PC-3 (cell line): ENCODE measurements around the gene CELSR2. TPM values are rescaled to one million over a fixed set of nuclear protein-coding genes. Genes with fewer than 3 reads are reported as not detected.

ENCODE experiments used
- ATAC-seq: fragments of 200-7000 bp; cut with Tn5 transposase; 2 replicates; pipeline ENCODE4 v1.9.1; 2020; ENCODE audit warnings: mild to moderate bottlenecking, moderate library complexity
- BruUV-seq: library from RNA; stranded (reverse); fragments of 400-500 nt; replicated peaks from 2 replicates; lab custom pipeline; 2021; lab: Mats Ljungman, UMichigan
- CTCF ChIA-PET: fragments of 300-600 bp; sonication (Branson Sonifier 250); formaldehyde crosslinking; loops from one replicate; lab custom pipeline; 2022; ENCODE audit warnings: antibody characterized with exemption; lab: Charles Lee
- POLR2A ChIA-PET: fragments of 300-600 bp; sonication (Branson Sonifier 250); formaldehyde crosslinking; loops from one replicate; lab custom pipeline; 2022; ENCODE audit warnings: antibody characterized with exemption; ENCODE audit not compliant: unreplicated experiment; lab: Charles Lee
- DNase-seq: peaks from one replicate; pipeline ENCODE4 v3.0.0-alpha.2; 2015
- H2AFZ ChIP-seq: fragments of 300-600 bp; sonication (generic); 2 replicates; pipeline ENCODE4 v1.6.0; 2016; ENCODE audit warnings: antibody characterized with exemption, low read length
- H3F3A ChIP-seq: fragments of 300-600 bp; sonication (generic); one replicate; pipeline ENCODE4 v1.6.0; 2017; ENCODE audit warnings: antibody characterized with exemption, low read length, control low read depth, mild to moderate bottlenecking; ENCODE audit not compliant: unreplicated experiment
- H3K27ac ChIP-seq: fragments of 300-600 bp; sonication (generic); 2 replicates; pipeline ENCODE4 v1.5.1; 2016; ENCODE audit warnings: mild to moderate bottlenecking, low read length
- H3K27me3 ChIP-seq: fragments of 300-600 bp; sonication (generic); 2 replicates; pipeline ENCODE4 v1.6.1; 2016; ENCODE audit warnings: low read length, mixed read lengths
- H3K36me3 ChIP-seq: fragments of 300-600 bp; sonication (generic); 2 replicates; pipeline ENCODE4 v1.6.1; 2016; ENCODE audit warnings: low read depth, mixed run types, low read length, mixed read lengths
- H3K4me1 ChIP-seq: fragments of 300-600 bp; sonication (generic); 2 replicates; pipeline ENCODE4 v1.5.1; 2016; ENCODE audit warnings: low read length; ENCODE audit not compliant: insufficient read depth
- H3K4me2 ChIP-seq: fragments of 300-600 bp; sonication (generic); 2 replicates; pipeline ENCODE4 v1.6.0; 2016; ENCODE audit warnings: low read length
- H3K4me3 ChIP-seq: fragments of 300-600 bp; sonication (generic); 2 replicates; pipeline ENCODE4 v1.5.1; 2016; ENCODE audit warnings: mild to moderate bottlenecking, low read length, mixed read lengths
- H3K79me2 ChIP-seq: fragments of 300-600 bp; sonication (generic); 2 replicates; pipeline ENCODE4 v1.6.1; 2017; ENCODE audit warnings: low read length, mixed read lengths
- H3K9ac ChIP-seq: fragments of 300-600 bp; sonication (generic); 2 replicates; pipeline ENCODE4 v1.6.0; 2016; ENCODE audit warnings: mild to moderate bottlenecking, low read length
- H3K9me2 ChIP-seq: fragments of 300-600 bp; sonication (generic); replicated peaks from 2 replicates; pipeline ENCODE4 v1.6.1; 2016; ENCODE audit warnings: mixed run types, low read length, mixed read lengths
- H3K9me3 ChIP-seq: fragments of 300-600 bp; sonication (generic); 2 replicates; pipeline ENCODE4 v1.6.1; 2016; ENCODE audit warnings: low read length, mixed read lengths
- H4K20me1 ChIP-seq: fragments of 300-600 bp; sonication (generic); 2 replicates; pipeline ENCODE4 v1.6.1; 2016; ENCODE audit warnings: low read length, mixed read lengths
- CTCF ChIP-seq: fragments of 300-600 bp; sonication (generic); conservative IDR thresholded peaks from 2 replicates; pipeline ENCODE4 v1.5.1; 2017; ENCODE audit warnings: antibody characterized with exemption, low read depth, mild to moderate bottlenecking, low read length
- EZH2 ChIP-seq: fragments of 300-600 bp; sonication (generic); IDR thresholded peaks from one replicate; pipeline ENCODE4 v1.6.1; 2017; ENCODE audit warnings: antibody characterized with exemption, mild to moderate bottlenecking, low read length; ENCODE audit not compliant: unreplicated experiment
- EZH2phosphoT487 ChIP-seq: fragments of 300-600 bp; sonication (generic); IDR thresholded peaks from 2 replicates; pipeline ENCODE4 v1.6.1; 2018; ENCODE audit warnings: mild to moderate bottlenecking, antibody characterized with exemption, low read length, borderline replicate concordance
- intact Hi-C: fragments of 100-400 bp; cut with micrococcal nuclease; formaldehyde crosslinking; loops from 2 replicates; pipeline ENCODE4 v1.9.0; 2023
- total RNA-seq: library from RNA; depleted of rRNA; stranded (reverse); fragments of >200 nt; gene quantifications from 2 replicates; pipeline ENCODE4 v1.2.3, GENCODE V29; 2014

CELSR2 gene
- total RNA-seq, 1 experiment from 2014 or later: 3.6 TPM

GRCh38 chr1:109312246-109312645, 62.9 kb downstream of the CELSR2 start:
- no peak for ATAC-seq
- BruUV-seq: no TSS peak
- DNase-seq: no peak
- intact Hi-C loops: no loop called here
- ChIA-PET CTCF (no interaction called here), POLR2A (interaction anchor here (0.5 kb wide), 1 partner anchor 21 kb away, joined by 3 read pairs; no protein-coding TSS in a partner anchor)
- no peaks in the 10 kb centered on the region for H3F3A ChIP-seq
- no peak for TF ChIP-seq EZH2
- no peak for TF ChIP-seq CTCF
- no peak for TF ChIP-seq EZH2phosphoT487
- no peak overlapping the region for H3K4me2 ChIP-seq
- H2AFZ ChIP-seq: no peak overlapping the region
- H3K36me3 ChIP-seq: no peaks in the 10 kb centered on the region
- no peaks in the 10 kb centered on the region for H3K27me3 ChIP-seq
- no peaks in the 10 kb centered on the region for H3K9me2 ChIP-seq
- H3K4me1 ChIP-seq: no peaks in the 10 kb centered on the region
- no peak overlapping the region for H3K4me3 ChIP-seq
- no peak overlapping the region for H3K9ac ChIP-seq
- H3K79me2 ChIP-seq: no peaks in the 10 kb centered on the region
- no peaks in the 10 kb centered on the region for H3K9me3 ChIP-seq
- H4K20me1 ChIP-seq: no peaks in the 10 kb centered on the region
- no peak overlapping the region for H3K27ac ChIP-seq

GRCh38 chr1:109312978-109313775, 63.8 kb downstream of the CELSR2 start:
- ChIA-PET CTCF (no interaction called here), POLR2A (interaction anchor here (0.5 kb wide), 1 partner anchor 22 kb away, joined by 3 read pairs; no protein-coding TSS in a partner anchor)
- no peaks in the 10 kb centered on the region for H4K20me1 ChIP-seq
- H3K4me1 ChIP-seq: no peaks in the 10 kb centered on the region
- H3K9ac ChIP-seq: no peak overlapping the region
- H3K4me2 ChIP-seq: no peak overlapping the region
- H3K9me3 ChIP-seq: no peaks in the 10 kb centered on the region
- H3K9me2 ChIP-seq: no peaks in the 10 kb centered on the region
- no peaks in the 10 kb centered on the region for H3F3A ChIP-seq
- no peaks in the 10 kb centered on the region for H3K36me3 ChIP-seq
- no peak overlapping the region for H3K4me3 ChIP-seq
- H3K79me2 ChIP-seq: no peaks in the 10 kb centered on the region
- no TSS peak for BruUV-seq
- H3K27ac ChIP-seq: no peak overlapping the region
- no peaks in the 10 kb centered on the region for H3K27me3 ChIP-seq
- H2AFZ ChIP-seq: no peak overlapping the region
- ATAC-seq (no peak), DNase-seq (no peak)
- TF ChIP-seq EZH2 (no peak), EZH2phosphoT487 (no peak), CTCF (no peak)
- intact Hi-C loops: no loop called here

- no peaks in the 10 kb centered on the region for H3K9me3 ChIP-seq
- DNase-seq (no peak), ATAC-seq (no peak)
- H3K79me2 ChIP-seq: no peaks in the 10 kb centered on the region
- no peaks in the 10 kb centered on the region for H3K27me3 ChIP-seq
- no peaks in the 10 kb centered on the region for H4K20me1 ChIP-seq
- H3K4me2 ChIP-seq: no peak overlapping the region
- no peak overlapping the region for H3K4me3 ChIP-seq
- H3K27ac ChIP-seq: no peak overlapping the region
- H3K36me3 ChIP-seq: no peaks in the 10 kb centered on the region
- H3F3A ChIP-seq: no peaks in the 10 kb centered on the region
- CTCF ChIA-PET: interaction anchor here (0.6 kb wide), 1 partner anchor 17 kb away, joined by 4 read pairs; no protein-coding TSS in a partner anchor
- H2AFZ ChIP-seq: no peak overlapping the region
- H3K9me2 ChIP-seq: no peaks in the 10 kb centered on the region
- intact Hi-C loops: no loop called here
- no TSS peak for BruUV-seq
- H3K9ac ChIP-seq: no peak overlapping the region
- no peak for TF ChIP-seq EZH2
- TF ChIP-seq CTCF: no peak
- TF ChIP-seq EZH2phosphoT487: no peak
- POLR2A ChIA-PET: no interaction called here
- H3K4me1 ChIP-seq: no peaks in the 10 kb centered on the region
Measured at GRCh38 chr1:109314795-109315194, 65.5 kb downstream of the CELSR2 start.
